OCI-LY3 (cell line): Measurements from ENCODE around the gene GADD45A.

Experiments
- H2AFZ ChIP-seq: fragments of 200-600, 300-600 bp; shearing (Covaris generic); 2 replicates; pipeline ENCODE4 v1.6.0; 2014; ENCODE audit warnings: antibody characterized with exemption, low read depth, low read length
- H3K27ac ChIP-seq: fragments of 200-600, 300-600 bp; sonication (generic); 2 replicates; pipeline ENCODE4 v1.5.1; 2014; ENCODE audit warnings: mild to moderate bottlenecking, low read length, moderate library complexity, mixed read lengths
- H3K27me3 ChIP-seq: fragments of 200-600, 300-600 bp; sonication (generic); 2 replicates; pipeline ENCODE4 v1.6.1; 2014; ENCODE audit warnings: low read depth, low read length, mixed read lengths
- H3K36me3 ChIP-seq: fragments of 200-600, 300-600 bp; sonication (generic); replicated peaks from 2 replicates; pipeline ENCODE3; 2014; ENCODE audit warnings: low read depth, low read length, mixed read lengths
- H3K4me1 ChIP-seq: fragments of 300-600, 200-600 bp; sonication (generic); 2 replicates; pipeline ENCODE4 v1.6.1; 2014; ENCODE audit warnings: low read length, mixed read lengths
- H3K4me2 ChIP-seq: fragments of 200-600, 300-600 bp; sonication (generic); 2 replicates; pipeline ENCODE4 v1.6.1; 2014; ENCODE audit warnings: low read length, mixed read lengths
- H3K4me3 ChIP-seq: fragments of 300-600, 200-600 bp; sonication (generic); 2 replicates; pipeline ENCODE4 v1.5.1; 2014; ENCODE audit warnings: antibody characterized with exemption, mild to moderate bottlenecking, low read length, moderate library complexity
- H3K79me2 ChIP-seq: fragments of 300-600, 200-600 bp; shearing (Covaris generic); 2 replicates; pipeline ENCODE4 v1.6.1; 2014; ENCODE audit warnings: mild to moderate bottlenecking, low read length, mixed read lengths
- H3K9ac ChIP-seq: fragments of 300-600, 200-600 bp; shearing (Covaris generic); 2 replicates; pipeline ENCODE4 v1.6.0; 2014; ENCODE audit warnings: mild to moderate bottlenecking, low read length, moderate library complexity
- H3K9me3 ChIP-seq: fragments of 200-600, 300-600 bp; shearing (Covaris generic); 2 replicates; pipeline ENCODE4 v1.6.1; 2014; ENCODE audit warnings: low read length, mixed read lengths; ENCODE audit not compliant: insufficient read depth
- H4K20me1 ChIP-seq: fragments of 200-600, 300-600 bp; sonication (generic); 2 replicates; pipeline ENCODE4 v1.6.1; 2016; ENCODE audit warnings: low read length, mixed read lengths; ENCODE audit not compliant: insufficient read depth
- EZH2phosphoT487 ChIP-seq: fragments of 200-600 bp; shearing (Covaris generic); IDR thresholded peaks from 2 replicates; pipeline ENCODE4 v1.6.1; 2018; ENCODE audit warnings: antibody characterized with exemption, mixed run types, low read depth
- TF ChIP-seq, protein P1 (sequence below): fragments of 200-600, 300-600 bp; sonication (generic); IDR thresholded peaks from 2 replicates; pipeline ENCODE4 v1.5.1; 2014; ENCODE audit warnings: antibody characterized with exemption, low read length, low read depth

The GADD45A gene

DNA sequence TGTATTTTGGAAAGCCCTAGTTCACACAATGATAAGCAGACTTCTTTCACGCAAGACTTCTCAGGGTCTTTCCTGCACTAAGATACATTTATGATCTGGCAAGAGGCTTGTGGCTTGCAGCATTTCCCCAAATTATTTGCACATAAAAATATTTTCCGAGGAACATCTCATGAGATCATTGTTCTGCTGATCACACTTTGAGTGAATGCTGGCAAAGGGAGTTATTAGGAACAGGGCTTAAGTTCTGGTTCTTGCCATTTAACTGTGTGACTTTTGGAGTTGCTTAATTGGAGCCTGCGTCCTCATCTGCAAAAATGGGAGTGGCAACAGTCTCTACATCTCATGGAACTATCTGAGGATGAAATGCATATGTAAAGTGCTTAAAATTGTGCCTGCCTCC lies 50.2 kb downstream of the GADD45A start:
- Histone ChIP-seq H3K9me3 (peaks cover 6% of the 10 kb centered on the region; the same call in 1 of the 2 replicates), H3K4me1 (peaks cover 16% of the 10 kb centered on the region), H2AFZ (no peak overlapping the region), H3K4me2 (no peak overlapping the region), H3K9ac (no peak overlapping the region), H3K27ac (no peak overlapping the region), H3K79me2 (no peaks in the 10 kb centered on the region), H3K4me3 (no peak overlapping the region), H4K20me1 (no peaks in the 10 kb centered on the region), H3K36me3 (no peaks in the 10 kb centered on the region), H3K27me3 (no peaks in the 10 kb centered on the region)
- no peak for TF ChIP-seq EZH2phosphoT487
- TF ChIP-seq, protein P1, sequence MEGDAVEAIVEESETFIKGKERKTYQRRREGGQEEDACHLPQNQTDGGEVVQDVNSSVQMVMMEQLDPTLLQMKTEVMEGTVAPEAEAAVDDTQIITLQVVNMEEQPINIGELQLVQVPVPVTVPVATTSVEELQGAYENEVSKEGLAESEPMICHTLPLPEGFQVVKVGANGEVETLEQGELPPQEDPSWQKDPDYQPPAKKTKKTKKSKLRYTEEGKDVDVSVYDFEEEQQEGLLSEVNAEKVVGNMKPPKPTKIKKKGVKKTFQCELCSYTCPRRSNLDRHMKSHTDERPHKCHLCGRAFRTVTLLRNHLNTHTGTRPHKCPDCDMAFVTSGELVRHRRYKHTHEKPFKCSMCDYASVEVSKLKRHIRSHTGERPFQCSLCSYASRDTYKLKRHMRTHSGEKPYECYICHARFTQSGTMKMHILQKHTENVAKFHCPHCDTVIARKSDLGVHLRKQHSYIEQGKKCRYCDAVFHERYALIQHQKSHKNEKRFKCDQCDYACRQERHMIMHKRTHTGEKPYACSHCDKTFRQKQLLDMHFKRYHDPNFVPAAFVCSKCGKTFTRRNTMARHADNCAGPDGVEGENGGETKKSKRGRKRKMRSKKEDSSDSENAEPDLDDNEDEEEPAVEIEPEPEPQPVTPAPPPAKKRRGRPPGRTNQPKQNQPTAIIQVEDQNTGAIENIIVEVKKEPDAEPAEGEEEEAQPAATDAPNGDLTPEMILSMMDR: no peak

DNA sequence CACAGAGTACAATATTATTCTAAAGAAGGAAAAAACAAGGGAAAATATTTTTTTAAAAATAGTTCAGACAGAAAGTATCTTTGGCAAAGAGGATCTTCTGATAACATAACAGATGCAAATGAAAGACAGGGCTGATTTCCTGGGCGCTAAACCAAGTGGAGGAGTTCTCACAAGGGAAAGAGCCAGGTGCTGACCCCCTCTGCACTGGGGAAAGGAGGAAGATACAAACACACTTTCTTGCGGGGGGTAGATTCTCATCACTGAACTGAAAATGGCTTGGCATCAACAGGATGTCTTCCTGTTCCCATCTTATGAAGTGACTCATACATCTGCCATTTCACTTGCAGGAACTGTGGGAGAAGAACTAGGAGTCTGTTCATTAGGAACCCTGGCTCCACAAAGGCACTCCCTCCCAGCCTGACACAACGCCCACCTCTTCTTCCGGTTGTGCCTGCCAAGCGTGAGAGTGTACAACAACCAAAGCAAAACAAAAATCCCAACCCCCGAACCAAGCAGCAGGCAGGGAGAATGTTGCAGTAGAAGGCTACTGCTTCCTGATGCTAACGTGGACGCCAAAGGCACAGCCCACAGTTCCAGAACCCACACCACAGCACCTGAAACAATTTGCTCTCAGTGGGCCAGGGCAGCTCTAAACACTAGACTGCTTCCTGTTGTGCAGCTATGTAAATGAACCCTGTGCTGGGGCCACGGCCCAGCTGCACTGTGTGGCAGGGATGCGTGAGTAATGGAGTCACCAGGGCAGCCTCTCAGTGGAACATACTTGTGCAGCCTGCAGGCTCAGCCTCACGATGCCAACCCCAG lies 51.0 kb downstream of the GADD45A start:
- Histone ChIP-seq H3K27ac (no peak overlapping the region), H3K4me1 (peaks cover 16% of the 10 kb centered on the region), H4K20me1 (no peaks in the 10 kb centered on the region), H3K27me3 (no peaks in the 10 kb centered on the region), H2AFZ (peak overlapping the region; percentile 98), H3K36me3 (no peaks in the 10 kb centered on the region), H3K9ac (no peak overlapping the region), H3K4me3 (peak overlapping the region; percentile 51), H3K9me3 (peaks cover 6% of the 10 kb centered on the region; the same call in 1 of the 2 replicates), H3K4me2 (peak overlapping the region; percentile 76), H3K79me2 (no peaks in the 10 kb centered on the region)
- no peak for TF ChIP-seq EZH2phosphoT487
- TF ChIP-seq, protein P1: no peak

DNA sequence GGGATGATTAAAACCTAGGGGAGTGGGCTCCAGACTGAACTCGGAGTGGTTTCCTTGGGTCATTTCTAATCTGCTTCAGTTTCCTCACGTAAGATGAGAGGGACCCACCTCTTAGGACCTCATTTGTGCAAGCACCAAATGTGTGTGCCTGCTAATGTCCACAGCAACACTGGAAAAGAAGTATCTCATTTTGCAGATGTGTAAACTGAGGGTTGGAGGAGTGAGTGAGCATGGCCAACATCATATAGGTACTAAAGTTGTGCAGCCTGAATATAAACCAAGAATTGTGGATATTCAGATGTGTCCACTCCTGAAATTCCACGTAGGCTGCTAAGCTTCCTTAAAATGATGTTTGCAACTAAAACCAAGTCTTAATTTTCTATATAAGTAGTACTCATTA lies 51.7 kb downstream of the GADD45A start:
- no peaks in the 10 kb centered on the region for H4K20me1 ChIP-seq
- no peaks in the 10 kb centered on the region for H3K27me3 ChIP-seq
- H3K9ac ChIP-seq: no peak overlapping the region
- no peak overlapping the region for H3K4me3 ChIP-seq
- H3K79me2 ChIP-seq: no peaks in the 10 kb centered on the region
- H3K9me3 ChIP-seq: peaks cover 6% of the 10 kb centered on the region; the same call in 1 of the 2 replicates
- no peaks in the 10 kb centered on the region for H3K36me3 ChIP-seq
- H3K4me1 ChIP-seq: peaks cover 16% of the 10 kb centered on the region
- H3K27ac ChIP-seq: no peak overlapping the region
- peak overlapping the region; percentile 76 for H3K4me2 ChIP-seq
- H2AFZ ChIP-seq: peak overlapping the region; percentile 98
- TF ChIP-seq EZH2phosphoT487: no peak
- TF ChIP-seq, protein P1: no peak

DNA sequence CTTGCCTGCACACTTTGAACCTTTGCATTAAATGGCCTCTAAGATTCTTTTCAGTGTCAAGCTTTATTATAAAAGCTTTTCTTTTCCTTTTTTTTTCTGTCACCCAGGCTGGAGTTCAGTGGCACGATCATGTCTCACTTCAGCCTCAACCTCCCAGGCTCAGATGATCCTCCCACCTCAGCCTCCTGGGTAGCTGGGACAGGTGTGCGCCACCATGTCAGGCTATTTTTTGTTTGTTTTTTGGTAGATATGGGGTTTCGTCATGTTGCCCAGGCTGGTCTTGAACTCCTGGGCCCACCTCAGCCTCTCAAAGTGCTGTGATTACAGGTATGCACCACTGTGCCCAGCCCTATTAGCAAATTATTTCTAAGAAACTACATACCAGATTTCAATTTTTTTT lies 52.9 kb downstream of the GADD45A start:
- Histone ChIP-seq H3K9me3 (peaks cover 6% of the 10 kb centered on the region; the same call in 1 of the 2 replicates), H3K4me3 (no peak overlapping the region), H3K27me3 (no peaks in the 10 kb centered on the region), H3K9ac (no peak overlapping the region), H3K36me3 (no peaks in the 10 kb centered on the region), H4K20me1 (no peaks in the 10 kb centered on the region), H3K79me2 (no peaks in the 10 kb centered on the region), H3K4me2 (no peak overlapping the region), H3K27ac (no peak overlapping the region), H3K4me1 (peaks cover 17% of the 10 kb centered on the region), H2AFZ (no peak overlapping the region)
- TF ChIP-seq EZH2phosphoT487: no peak
- TF ChIP-seq, protein P1: no peak
